Fibroblast of lung (primary cell): ENCODE results near the gene SUPT4H1. TPM values are rescaled to one million over a fixed set of nuclear protein-coding genes. Genes with fewer than 3 reads are reported as not detected.
A peak's percentile ranks its signal among the peaks of the same experiment; 100 is the strongest.

Experiments
- DNase-seq, 2 donors: peaks; one replicate each; pipeline versions ENCODE4 v3.0.0 to v3.0.0-alpha.2; 2010; ENCODE audit warnings: low read depth in 2 of 2
- H2AFZ ChIP-seq: 2 replicates; pipeline ENCODE4 v1.5.1; 2012; ENCODE audit warnings: low read length, control low read depth, inconsistent platforms
- H3K27ac ChIP-seq: 2 replicates; pipeline ENCODE4 v1.5.1; 2011; ENCODE audit warnings: low read length, control low read depth; ENCODE audit not compliant: insufficient read depth
- H3K27me3 ChIP-seq: 2 replicates; pipeline ENCODE4 v1.5.1; 2011; ENCODE audit warnings: mild to moderate bottlenecking, low read length; ENCODE audit not compliant: control insufficient read depth, insufficient read depth
- H3K36me3 ChIP-seq: 2 replicates; pipeline ENCODE4 v1.5.1; 2011; ENCODE audit warnings: low read length; ENCODE audit not compliant: control insufficient read depth, insufficient read depth
- H3K4me1 ChIP-seq: 2 replicates; pipeline ENCODE4 v1.5.1; 2011; ENCODE audit warnings: low read length; ENCODE audit not compliant: control insufficient read depth, insufficient read depth; ENCODE audit errors: extremely low read depth
- H3K4me2 ChIP-seq: 2 replicates; pipeline ENCODE4 v1.5.1; 2011; ENCODE audit warnings: low read length, control low read depth; ENCODE audit not compliant: insufficient read depth; ENCODE audit errors: extremely low read depth
- H3K4me3 ChIP-seq, 4 experiments: fragments of 200-600 bp in 1 of 4; sonication (generic) in 1 of 4; replicated peaks in 1 of 4; 2 replicates each; pipeline ENCODE4 v1.5.1; 2011 to 2016; ENCODE audit warnings: low read length in 4 of 4, low read depth in 3 of 4, mild to moderate bottlenecking in 3 of 4, control low read depth in 2 of 4, inconsistent platforms in 1 of 4, mixed read lengths in 1 of 4; ENCODE audit not compliant: insufficient read depth in 1 of 4; ENCODE audit errors: control extremely low read depth in 1 of 4
- H3K79me2 ChIP-seq: 2 replicates; pipeline ENCODE4 v1.5.1; 2012; ENCODE audit warnings: mild to moderate bottlenecking, low read length, inconsistent platforms; ENCODE audit not compliant: control insufficient read depth, insufficient read depth
- H3K9ac ChIP-seq: 2 replicates; pipeline ENCODE4 v1.5.1; 2011; ENCODE audit warnings: mild to moderate bottlenecking, low read length, control low read depth; ENCODE audit not compliant: insufficient read depth
- H3K9me3 ChIP-seq: 2 replicates; pipeline ENCODE4 v1.5.1; 2012; ENCODE audit warnings: low read depth, low read length; ENCODE audit not compliant: control insufficient read depth, insufficient read depth
- H4K20me1 ChIP-seq: 2 replicates; pipeline ENCODE4 v1.5.1; 2011; ENCODE audit warnings: low read length; ENCODE audit not compliant: control insufficient read depth, insufficient read depth; ENCODE audit errors: extremely low read depth
- CTCF ChIP-seq, 2 donors: IDR thresholded peaks in 1 of 2; conservative IDR thresholded peaks in 1 of 2; 1 replicate in 1 of 2; 2 replicates in 1 of 2; pipeline ENCODE4 v1.5.1; 2011 to 2012; ENCODE audit warnings: low read length in 2 of 2, control low read depth in 1 of 2, inconsistent platforms in 1 of 2, low read depth in 1 of 2, mild to moderate bottlenecking in 1 of 2
- EZH2 ChIP-seq: IDR thresholded peaks from 2 replicates; pipeline ENCODE4 v1.5.1; 2012; ENCODE audit warnings: low read length, control low read depth, mild to moderate bottlenecking; ENCODE audit errors: missing control alignments
- polyA minus RNA-seq: library from RNA; depleted of rRNA, polyadenylated mRNA; stranded (reverse); fragments of >200 nt; gene quantifications from 2 replicates; pipeline ENCODE4 v1.2.3, GENCODE V29; 2011; ENCODE audit warnings: low replicate concordance
- polyA plus RNA-seq, 2 donors: library from polyadenylated mRNA; depleted of rRNA in 1 of 2; stranded (reverse) in 1 of 2; unstranded in 1 of 2; fragments of >200 nt; gene quantifications; 2 replicates each; pipeline ENCODE4 v1.2.1, GENCODE V29; 2011 to 2012; ENCODE audit warnings: missing spikeins in 1 of 2
- total RNA-seq: library from RNA; depleted of rRNA; stranded (reverse); fragments of >200 nt; gene quantifications from 2 replicates; pipeline ENCODE4 v1.2.1, GENCODE V29; 2014

SUPT4H1 gene
- total RNA-seq (41.9 and 48.5 TPM in 2 replicates), polyA plus RNA-seq (191 and 207 TPM in 2 replicates), polyA minus RNA-seq (41.6 and 69.3 TPM in 2 replicates)
- 151 TPM in 2 replicates for polyA plus RNA-seq (2012)

DNA sequence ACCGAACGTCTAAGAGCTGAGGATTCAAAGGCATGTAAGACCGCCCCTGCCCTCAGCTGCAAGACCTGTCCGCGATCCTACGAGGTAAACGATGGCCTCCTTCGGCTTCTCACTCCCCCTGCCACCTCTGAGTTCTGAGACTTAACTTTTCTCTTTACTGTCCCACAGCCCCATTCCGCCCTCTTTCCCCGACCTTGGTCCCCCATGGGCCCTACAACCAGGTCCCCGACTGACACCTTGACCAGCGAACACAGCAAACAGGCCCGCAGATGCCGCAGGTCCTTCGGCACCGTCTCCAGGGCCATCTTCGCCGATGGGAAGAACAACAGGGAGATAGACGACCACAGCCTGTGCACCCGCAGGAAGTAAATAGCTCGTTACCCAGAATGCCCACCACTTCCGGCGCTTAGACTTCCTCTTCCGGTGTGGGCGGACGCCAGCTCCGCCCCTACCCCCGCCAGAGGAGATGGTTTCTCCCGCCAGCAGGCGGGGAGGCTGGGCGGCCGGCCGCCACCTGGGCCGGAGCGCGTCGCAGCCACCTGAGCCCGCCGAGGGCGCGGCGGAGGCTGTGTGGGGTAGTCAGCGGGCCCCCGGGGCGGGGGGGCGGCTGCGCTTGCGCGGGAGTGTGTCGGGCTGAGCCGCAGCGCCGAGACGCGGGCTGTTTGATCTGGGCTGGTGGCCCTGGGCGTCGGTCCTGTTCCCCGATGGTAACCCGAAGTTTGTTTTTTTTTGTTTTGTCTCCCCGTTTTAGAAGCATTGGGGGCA is at the start of gene SUPT4H1:
TSS of gene SUPT4H1 (minus strand) at position 371 of the 765 bp plus-strand sequence. CDS start at position 305, 66 bp downstream.
- H3K4me1 ChIP-seq = peaks cover 4% of the 10 kb centered on the region
- no peaks in the 10 kb centered on the region for H3K27me3 ChIP-seq
- H3K4me3 ChIP-seq = peak within 1 kb of the TSS; percentile 98 to 100 (median 99)
- peaks cover 14% of the 10 kb centered on the region for H3K36me3 ChIP-seq
- H3K79me2 ChIP-seq = peaks cover 11% of the 10 kb centered on the region
- peak within 1 kb of the TSS; percentile 90 for H3K27ac ChIP-seq
- no peaks in the 10 kb centered on the region for H4K20me1 ChIP-seq
- H3K9me3 ChIP-seq = no peaks in the 10 kb centered on the region
- peak within 1 kb of the TSS; percentile 92 for H3K4me2 ChIP-seq
- no peak for TF ChIP-seq CTCF (conservative IDR thresholded peaks at IDR 0.05 in 1 of 2, IDR thresholded peaks at IDR 0.05 in 1 of 2; ENCODE audit: low read depth in 1 of 2, low read length in 2 of 2)
- H2AFZ ChIP-seq = peak within 1 kb of the TSS; percentile 91
- H3K9ac ChIP-seq = peak within 1 kb of the TSS; percentile 87
- DNase-seq = peak; percentile 90 to 92

- Histone ChIP-seq H3K9ac (no peak overlapping the region), H3K36me3 (no peaks in the 10 kb centered on the region), H3K4me1 (no peaks in the 10 kb centered on the region), H3K4me2 (no peak overlapping the region), H4K20me1 (no peaks in the 10 kb centered on the region), H3K27me3 (no peaks in the 10 kb centered on the region), H2AFZ (no peak overlapping the region), H3K79me2 (no peaks in the 10 kb centered on the region), H3K27ac (no peak overlapping the region), H3K4me3 (no peak overlapping the region), H3K9me3 (no peaks in the 10 kb centered on the region)
- TF ChIP-seq EZH2 = no peak
- no peak for TF ChIP-seq CTCF (conservative IDR thresholded peaks at IDR 0.05 in 1 of 2, IDR thresholded peaks at IDR 0.05 in 1 of 2; ENCODE audit: low read depth in 1 of 2, low read length in 2 of 2)
- DNase-seq = no peak
Observed at GRCh38 chr17:58401287-58401686, 49.3 kb upstream of the SUPT4H1 start.

DNA sequence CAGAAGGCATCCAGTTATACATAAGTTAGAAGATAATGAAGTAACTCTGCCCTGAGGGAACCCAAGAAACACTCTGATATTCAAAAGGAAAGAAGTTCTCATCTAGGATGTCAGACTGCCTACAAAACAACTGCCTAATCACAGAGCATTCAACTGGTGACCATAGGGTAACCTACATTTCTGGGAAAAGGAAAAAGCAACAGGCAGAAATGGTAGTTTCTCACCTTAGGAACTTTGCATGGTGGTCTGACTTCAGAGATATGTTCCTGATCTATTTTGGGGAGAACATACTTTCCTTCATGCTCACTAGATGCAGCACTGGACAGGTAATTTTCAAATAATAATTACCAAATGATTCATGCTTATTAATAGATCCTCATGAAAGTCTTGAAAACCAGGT is 48.8 kb upstream of the SUPT4H1 start:
- Histone ChIP-seq H3K27ac (no peak overlapping the region), H3K79me2 (no peaks in the 10 kb centered on the region), H3K4me1 (no peaks in the 10 kb centered on the region), H3K27me3 (no peaks in the 10 kb centered on the region), H3K36me3 (no peaks in the 10 kb centered on the region), H3K4me3 (no peak overlapping the region), H2AFZ (no peak overlapping the region), H4K20me1 (no peaks in the 10 kb centered on the region), H3K9ac (no peak overlapping the region), H3K9me3 (no peaks in the 10 kb centered on the region), H3K4me2 (no peak overlapping the region)
- DNase-seq = no peak
- no peak for TF ChIP-seq EZH2
